EL (cell line): Measurements from ENCODE around the gene DDX21.
A peak's percentile ranks its signal among the peaks of the same experiment; 100 is the strongest.
"Not testable (repeated sequence)": the region's sequence is repeated elsewhere in the genome, so short reads cannot be mapped to it uniquely, and the experiment has no call there.

Experiments used
- DNase-seq: peaks from one replicate; pipeline ENCODE4 v3.0.0-alpha.2; 2016

DDX21 gene

DNA sequence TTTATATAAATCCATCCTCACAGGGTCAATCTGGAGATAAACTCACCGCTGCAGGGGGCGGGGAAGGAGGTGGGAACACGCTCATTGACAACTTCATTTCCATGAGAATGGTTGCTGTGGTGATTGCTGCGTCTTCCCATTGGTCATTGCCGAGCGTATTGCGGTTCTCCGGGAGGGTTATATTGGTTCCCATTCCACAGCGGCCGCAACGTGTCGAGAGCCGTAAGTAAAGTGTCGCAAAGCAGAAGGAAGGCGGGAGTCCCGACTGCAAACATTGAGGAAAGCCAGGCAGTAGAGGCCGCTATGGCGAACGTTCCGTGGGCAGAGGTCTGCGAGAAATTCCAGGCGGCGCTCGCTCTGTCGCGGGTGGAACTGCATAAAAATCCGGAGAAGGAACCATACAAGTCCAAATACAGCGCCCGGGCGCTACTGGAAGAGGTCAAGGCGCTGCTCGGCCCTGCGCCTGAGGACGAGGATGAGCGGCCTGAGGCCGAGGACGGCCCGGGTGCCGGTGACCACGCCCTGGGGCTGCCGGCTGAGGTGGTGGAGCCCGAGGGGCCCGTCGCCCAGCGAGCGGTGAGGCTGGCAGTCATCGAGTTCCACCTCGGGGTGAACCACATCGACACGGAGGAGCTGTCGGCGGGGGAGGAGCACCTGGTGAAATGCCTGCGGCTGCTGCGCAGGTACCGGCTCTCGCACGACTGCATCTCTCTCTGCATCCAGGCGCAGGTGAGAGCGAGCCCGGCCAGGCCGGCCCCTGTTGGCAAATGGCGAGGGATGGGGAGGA, 32.8 kb downstream of the DDX21 start, which contains the start of gene KIFBP:
TSS of gene KIFBP (plus strand) at position 274 of the 787 bp plus-strand sequence. CDS start at position 304, 30 bp downstream.
- peak; percentile 97 for DNase-seq

DNA sequence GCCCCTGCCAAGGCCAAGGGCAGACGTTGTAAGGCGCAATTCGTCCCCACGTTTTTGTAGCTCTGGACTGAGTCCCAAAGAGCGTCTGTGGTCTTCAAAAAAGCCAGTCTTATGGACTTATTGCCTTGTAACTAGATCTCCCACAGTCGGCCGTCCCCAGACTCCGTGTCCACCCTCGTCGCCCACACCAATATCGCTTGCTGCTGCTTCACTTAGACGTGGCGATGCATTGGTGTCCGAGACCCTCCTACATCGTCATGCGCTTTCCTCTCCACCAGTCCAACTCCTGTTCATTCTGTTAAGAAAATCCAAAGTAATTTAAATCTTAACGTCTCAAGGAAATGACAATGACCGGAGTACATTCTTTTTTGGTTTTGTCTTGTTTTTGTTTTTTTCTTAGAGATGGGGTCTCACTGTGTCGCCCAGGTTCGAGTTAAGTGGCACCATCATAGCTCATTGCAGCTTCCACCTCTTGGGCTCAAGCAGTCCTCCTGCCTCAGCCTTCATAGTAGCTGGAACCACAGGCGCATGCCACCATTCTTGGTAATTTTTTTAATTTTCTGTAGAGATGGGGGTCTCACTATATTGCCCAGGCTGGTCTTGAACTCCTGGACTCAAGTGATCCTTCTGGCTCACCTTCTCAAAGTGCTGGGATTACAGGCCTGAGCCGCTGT, 33.5 kb downstream of the DDX21 start:
- peak; percentile 26 for DNase-seq

DNA sequence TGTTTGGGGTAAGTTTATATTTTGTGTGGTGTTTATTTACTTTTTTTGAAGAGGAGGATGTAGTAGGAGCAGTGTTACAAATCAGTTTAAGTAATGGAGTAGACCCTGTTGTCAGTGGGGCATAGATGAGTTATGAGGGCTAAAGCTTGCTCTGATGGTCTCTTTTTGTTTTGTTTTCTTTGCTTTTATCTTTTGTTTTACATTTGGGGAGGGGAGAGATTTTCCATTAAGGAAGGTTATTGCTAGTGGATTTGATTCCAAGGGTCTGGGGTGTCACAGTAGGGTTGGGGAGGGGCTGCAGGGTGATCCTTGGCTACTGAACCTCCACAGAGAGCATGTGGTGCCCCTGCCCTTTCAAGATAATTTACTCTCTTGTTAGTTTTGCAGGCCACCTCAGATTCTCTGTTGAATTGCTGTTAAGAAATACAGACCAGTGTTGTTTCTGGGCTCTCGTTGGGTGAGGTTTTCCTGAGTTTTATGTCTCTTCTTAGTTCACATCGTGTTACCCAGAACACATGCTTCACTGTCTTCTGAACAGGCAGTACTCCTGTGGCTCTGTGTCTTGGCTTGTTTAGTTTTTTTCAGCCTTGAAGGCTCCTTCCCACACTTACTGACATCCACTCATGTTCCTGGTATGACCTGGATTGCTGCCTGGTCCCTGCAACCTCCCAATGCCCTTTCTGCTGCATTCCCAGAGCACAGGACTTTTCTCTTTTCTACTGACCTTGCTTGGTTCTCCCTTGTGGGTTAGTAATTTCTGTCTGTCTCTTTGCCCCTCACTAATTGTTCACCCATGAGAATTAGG, 36.9 kb downstream of the DDX21 start:
- DNase-seq, result peak; percentile 92

DNA sequence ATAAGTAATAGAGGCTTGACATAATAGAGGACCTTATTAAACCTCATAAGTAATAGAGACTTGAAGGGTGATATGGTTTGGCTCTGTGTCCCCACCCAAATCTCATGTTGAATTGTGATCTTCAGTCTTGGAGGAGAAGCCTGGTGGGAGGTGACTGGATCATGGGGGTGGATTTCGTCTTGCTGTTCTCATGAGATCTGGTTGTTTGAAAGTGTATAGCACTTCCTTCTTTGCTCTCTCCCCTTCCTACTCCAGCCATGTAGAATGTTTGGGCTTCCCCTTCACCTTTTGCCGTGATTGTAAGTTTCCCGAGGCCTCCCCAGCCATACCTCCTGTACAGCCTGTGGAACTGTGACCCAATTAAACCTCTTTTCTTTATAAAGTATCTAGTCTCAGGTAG, 41.2 kb downstream of the DDX21 start:
- DNase-seq, result no peak

DNA sequence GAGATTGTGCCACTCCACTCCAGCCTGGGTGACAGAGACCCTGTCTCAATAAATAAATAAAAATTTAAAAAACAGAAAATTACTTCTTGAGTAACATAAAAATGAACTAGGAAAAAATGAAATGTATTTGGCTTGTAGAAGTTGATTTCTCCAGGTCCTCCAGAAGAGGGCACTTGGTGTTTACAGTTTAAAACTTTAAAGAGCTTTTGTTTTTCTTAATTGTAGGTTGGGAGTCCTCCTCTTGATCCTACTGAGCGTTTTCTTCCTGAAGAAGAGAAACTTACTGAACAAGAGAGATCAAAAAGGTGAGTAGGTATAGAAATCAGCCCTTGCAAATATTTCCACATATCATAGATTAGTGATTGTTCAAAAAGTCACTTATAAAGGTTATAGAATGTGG, 48.9 kb downstream of the DDX21 start:
- peak; percentile 57 for DNase-seq

DNA sequence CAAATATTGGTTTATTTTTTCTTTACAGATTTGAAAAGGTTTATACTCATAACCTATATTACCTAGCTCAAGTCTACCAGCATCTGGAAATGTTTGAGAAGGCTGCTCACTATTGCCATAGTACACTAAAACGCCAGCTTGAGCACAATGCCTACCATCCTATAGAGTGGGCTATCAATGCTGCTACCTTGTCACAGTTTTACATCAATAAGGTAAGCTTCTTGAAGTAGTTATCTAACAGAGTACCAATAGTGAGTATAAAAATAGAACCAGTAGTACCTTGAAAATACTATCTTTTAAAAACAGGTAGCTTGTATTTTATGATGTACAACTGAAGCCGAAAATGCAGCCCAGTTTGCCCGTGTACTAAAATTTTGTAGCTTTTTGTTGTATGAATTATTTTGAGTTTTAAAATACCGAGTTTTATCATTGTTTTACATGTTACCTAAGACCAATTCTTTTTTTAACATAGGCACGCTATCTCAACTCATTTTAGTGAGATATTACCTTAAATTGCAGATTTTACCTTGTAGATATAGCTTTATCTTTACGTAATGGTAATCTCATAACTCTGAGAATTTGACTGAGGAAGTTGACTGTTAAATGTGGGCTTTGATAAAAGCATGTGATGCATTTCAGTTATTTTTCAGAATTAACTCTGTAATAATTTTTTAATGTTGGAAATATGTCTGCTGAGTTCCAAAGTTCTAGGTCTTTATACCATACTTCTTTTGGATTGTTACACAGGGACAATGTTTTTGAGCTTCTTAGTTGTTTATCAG, 49.9 kb downstream of the DDX21 start:
- DNase-seq, result no peak

DNA sequence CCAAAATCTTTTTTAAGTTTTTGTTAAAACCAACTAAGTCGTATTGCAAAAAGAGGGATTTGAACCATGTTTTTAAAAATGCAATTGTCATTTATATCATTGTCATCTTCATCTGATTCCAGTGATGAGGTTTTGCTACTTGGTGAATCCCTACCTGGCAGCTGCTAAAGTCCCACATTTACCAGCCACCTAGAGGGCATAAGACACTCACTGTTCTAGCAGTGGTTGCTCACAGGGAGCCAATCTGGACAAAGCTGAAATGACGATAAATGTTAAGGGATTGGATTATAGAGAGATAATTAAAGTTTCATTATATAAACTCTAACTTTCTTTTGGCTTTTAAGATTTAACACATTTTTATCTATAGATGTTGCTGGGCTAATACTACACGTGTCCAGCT, 51.3 kb downstream of the DDX21 start:
- no peak for DNase-seq

DNA sequence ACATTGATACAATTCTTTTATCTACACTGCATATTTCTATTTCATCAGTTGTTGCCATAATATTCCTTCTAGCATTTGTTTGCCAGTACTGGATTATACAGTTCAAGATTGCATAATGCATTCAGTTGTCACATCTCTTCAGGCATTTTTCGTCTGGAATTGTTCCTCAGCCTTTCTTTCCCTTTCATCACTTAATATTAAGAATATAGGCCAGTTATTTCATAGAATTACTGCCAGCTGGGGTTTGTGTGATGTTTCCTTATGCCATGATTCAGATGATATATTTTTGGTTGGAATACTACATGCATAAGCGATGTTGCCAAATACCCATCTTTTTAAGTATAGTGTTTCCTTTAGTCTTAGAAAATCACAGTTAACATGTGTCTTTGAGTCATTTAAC, 53.4 kb downstream of the DDX21 start:
- DNase-seq, result no peak

DNA sequence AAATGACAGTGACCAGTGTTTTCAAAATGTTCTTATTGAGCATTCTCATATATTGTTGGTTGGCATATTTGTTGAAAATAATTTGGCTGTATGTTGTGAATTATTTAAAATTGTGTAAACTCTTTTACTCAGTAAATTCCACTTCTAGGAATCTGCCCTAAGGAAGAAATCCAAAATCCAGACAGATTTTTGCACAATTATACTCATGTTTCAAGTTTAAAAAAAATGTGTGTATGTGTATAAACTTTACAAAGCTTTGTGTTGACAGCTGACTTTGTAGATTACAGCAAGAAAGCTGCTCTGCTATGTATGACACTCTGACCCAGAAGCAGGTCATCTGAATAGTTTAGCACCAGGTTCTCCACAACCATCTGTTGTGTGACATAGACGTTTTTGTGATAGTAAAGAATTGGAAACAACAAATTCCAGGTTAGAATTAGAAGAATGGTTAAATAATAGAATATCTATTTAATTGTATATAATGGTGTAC, 54.2 kb downstream of the DDX21 start:
- DNase-seq, result no peak

DNA sequence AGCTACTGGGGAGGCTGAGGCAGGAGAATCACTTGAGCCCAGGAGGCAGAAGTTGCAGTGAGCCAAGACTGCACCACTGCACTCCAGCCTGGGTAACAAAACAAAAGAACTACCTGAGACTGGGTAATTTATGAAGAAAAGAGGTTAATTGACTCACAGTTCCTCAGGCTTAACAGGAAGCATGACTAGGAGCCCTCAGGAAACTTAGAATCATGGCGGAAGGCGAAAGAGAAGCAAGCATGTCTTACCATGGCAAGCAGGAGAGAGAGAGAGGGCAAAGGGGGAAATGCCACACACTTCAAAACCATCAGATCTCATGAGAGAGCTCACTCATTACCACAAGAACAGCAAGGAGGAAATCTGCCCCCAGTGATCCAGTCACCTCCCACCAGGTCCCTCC, 56.8 kb downstream of the DDX21 start:
- DNase-seq, result not testable (repeated sequence)

DNA sequence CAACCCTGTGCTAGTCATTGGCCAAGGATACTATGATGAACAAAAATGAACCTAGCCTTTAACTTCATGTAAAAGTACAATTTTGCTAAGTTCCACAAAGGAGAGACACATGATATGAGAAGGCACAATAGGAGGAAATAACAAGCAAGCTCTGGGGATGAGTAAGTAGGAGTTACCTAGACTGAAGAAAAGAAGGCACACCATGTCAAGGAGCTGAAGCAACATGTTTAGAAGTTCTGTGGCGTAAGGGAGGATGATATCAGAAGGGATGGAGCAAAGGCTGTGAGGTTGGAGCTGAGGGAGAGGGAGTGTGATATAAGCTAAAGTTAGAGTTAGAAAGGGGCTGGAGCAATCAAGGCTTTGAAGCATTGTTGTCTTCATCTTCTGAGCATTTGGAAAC, 58.2 kb downstream of the DDX21 start:
- no peak for DNase-seq

DNA sequence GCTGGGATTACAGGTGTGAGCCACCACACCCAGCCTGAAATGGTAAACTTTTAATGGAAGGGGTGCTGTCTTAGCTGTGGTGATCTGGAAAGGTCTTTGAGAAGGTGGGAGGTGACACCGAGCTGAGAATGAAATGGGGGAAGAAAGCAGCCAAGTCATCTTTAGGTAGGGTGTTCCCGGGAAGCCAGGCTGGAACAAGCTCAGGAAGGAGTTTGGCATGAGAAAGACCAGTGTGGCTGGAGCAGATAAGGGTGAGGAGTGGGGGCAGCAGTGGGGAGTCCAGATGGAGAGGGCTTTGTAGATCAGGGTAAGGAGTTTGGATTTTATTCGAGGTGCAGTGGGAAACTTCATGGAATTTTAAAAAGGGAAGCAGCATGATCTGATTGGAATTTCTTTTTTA, 62.6 kb downstream of the DDX21 start:
- no peak for DNase-seq

DNA sequence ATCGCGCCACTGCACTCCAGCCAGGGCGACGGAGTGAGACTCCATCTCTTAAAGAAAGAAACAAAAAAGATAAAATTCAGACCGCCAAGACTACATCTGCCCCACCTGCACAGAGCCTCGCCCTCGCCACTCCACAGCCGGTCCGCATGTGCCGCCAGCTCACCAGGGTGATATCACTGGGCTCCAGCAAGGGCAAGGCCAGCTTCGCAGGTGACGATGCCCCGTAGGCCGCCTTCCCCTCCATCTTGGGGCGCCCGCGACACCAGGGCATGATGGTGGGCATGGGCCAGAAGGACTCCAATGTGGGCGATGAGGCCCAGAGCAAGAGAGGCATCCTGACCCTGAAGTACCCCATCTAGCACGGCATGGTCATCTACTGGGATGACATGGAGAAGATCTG, 66.6 kb downstream of the DDX21 start:
- no peak for DNase-seq

DNA sequence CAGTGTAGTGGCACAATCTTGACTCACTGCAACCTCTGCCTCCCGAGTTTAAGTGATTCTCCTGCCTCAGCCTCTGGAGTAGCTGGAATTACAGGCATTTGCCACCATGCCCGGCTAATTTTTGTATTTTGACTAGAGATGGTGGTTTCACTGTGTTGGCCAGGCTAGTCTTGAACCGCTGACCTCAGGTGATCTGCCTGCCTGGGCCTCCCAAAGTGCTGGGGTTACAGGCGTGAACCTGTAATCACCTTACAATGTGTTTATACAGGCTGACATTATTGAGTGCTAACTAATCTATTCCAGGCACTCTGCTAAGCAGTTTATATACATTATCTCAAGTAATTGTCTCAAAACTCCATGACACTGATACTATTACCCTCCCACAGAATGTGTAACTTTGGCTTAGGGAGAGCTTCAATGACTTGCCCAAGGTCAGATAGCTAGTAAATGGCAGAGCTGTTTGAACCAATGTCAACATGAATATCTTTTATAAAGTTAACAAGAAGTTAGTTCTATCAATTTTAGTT, 69.5 kb downstream of the DDX21 start:
- DNase-seq, result no peak

DNA sequence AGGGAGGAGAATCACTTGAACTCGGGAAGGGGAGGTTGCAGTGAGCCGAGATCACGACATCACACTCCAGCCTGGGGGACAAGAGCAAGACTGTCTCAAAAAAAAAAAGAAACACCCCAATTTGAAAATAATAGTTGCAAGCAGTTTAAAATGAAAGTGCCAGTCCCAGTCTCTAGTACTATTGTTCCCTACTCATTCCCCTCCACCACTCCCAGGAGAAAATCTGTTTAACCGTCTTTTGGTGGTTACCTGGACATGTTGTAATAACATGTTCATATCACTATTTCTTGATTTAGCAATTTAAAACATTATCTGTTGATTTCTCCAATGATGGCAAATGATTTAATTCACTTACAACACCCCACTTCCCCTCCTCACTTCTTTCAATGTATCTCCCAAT, 77.3 kb downstream of the DDX21 start:
- no peak for DNase-seq
